Measurements from ENCODE around the gene ZBTB48.

GRCh38 chr1:6625584-6626149 lies 45.9 kb downstream of the ZBTB48 start:
- no peak for TF ChIP-seq POLR2A (IDR thresholded peaks at IDR 0.05; ENCODE audit: low read depth, low read length)
- TF ChIP-seq POLR2AphosphoS5 (IDR thresholded peaks at IDR 0.05; ENCODE audit: low read depth, low read length), result no peak
- TF ChIP-seq TAF1 (IDR thresholded peaks at IDR 0.05; ENCODE audit: borderline replicate concordance, low read depth, low read length), result no peak
